ENCODE measurements around the gene ST6GALNAC3.

- TF ChIP-seq, protein P1, sequence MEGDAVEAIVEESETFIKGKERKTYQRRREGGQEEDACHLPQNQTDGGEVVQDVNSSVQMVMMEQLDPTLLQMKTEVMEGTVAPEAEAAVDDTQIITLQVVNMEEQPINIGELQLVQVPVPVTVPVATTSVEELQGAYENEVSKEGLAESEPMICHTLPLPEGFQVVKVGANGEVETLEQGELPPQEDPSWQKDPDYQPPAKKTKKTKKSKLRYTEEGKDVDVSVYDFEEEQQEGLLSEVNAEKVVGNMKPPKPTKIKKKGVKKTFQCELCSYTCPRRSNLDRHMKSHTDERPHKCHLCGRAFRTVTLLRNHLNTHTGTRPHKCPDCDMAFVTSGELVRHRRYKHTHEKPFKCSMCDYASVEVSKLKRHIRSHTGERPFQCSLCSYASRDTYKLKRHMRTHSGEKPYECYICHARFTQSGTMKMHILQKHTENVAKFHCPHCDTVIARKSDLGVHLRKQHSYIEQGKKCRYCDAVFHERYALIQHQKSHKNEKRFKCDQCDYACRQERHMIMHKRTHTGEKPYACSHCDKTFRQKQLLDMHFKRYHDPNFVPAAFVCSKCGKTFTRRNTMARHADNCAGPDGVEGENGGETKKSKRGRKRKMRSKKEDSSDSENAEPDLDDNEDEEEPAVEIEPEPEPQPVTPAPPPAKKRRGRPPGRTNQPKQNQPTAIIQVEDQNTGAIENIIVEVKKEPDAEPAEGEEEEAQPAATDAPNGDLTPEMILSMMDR (IDR thresholded peaks at IDR 0.05; ENCODE audit: poor library complexity), result no peak
- no peak for TF ChIP-seq EZH2 (IDR thresholded peaks at IDR 0.05; ENCODE audit: borderline replicate concordance)
- TF ChIP-seq EZH2phosphoT487 (IDR thresholded peaks at IDR 0.05; ENCODE audit: low read depth, severe bottlenecking, unreplicated experiment), result no peak
These were observed 35.5 kb downstream of the ST6GALNAC3 start for GRCh38 chr1:76109901-76110560.

All from hepatocyte (in vitro differentiated cells).